H1 (cell line): ENCODE measurements around the gene PDHX.

ENCODE experiments used
- BCL11A ChIP-seq, 2 experiments: IDR thresholded peaks; one replicate each; pipeline ENCODE4 v1.6.1; 2011; ENCODE audit warnings: low read depth in 2 of 2, low read length in 2 of 2, mild to moderate bottlenecking in 2 of 2
- BRCA1 ChIP-seq: IDR thresholded peaks from 2 replicates; pipeline ENCODE4 v1.6.1; 2012; ENCODE audit warnings: low read depth, low read length, improper control_type of control experiment
- CTCF ChIP-seq, 3 experiments: IDR thresholded peaks; 1 replicate in 2 of 3; 2 replicates in 1 of 3; pipeline versions ENCODE4 v1.5.1 to v1.6.1; 2011; ENCODE audit warnings: low read length in 3 of 3, mild to moderate bottlenecking in 3 of 3, inconsistent platforms in 2 of 3, low read depth in 1 of 3, moderate library complexity in 1 of 3; ENCODE audit not compliant: insufficient read depth in 1 of 3; ENCODE audit errors: control extremely low read depth in 1 of 3
- EP300 ChIP-seq, 2 experiments: IDR thresholded peaks; 1 replicate in 1 of 2; 2 replicates in 1 of 2; pipeline ENCODE4 v1.6.1; 2011 to 2012; ENCODE audit warnings: low read depth in 2 of 2, low read length in 2 of 2, mild to moderate bottlenecking in 2 of 2, borderline replicate concordance in 1 of 2, inconsistent platforms in 1 of 2, moderate library complexity in 1 of 2
- EZH2 ChIP-seq: fragments of 200-600 bp; sonication (generic); IDR thresholded peaks from 2 replicates; pipeline ENCODE4 v1.7.1; 2012; ENCODE audit warnings: low read depth, mild to moderate bottlenecking, moderate library complexity, low read length, inconsistent platforms; ENCODE audit not compliant: severe bottlenecking
- JUN ChIP-seq: IDR thresholded peaks from 2 replicates; pipeline ENCODE4 v1.6.1; 2011; ENCODE audit warnings: low read depth, mild to moderate bottlenecking, improper control_type of control experiment, low read length
- POLR2A ChIP-seq, 2 experiments: IDR thresholded peaks; 1 replicate in 1 of 2; 2 replicates in 1 of 2; pipeline ENCODE4 v1.6.1; 2011; ENCODE audit warnings: low read depth in 2 of 2, low read length in 2 of 2, mild to moderate bottlenecking in 2 of 2; ENCODE audit errors: control extremely low read depth in 1 of 2
- SIN3A ChIP-seq, 2 experiments: IDR thresholded peaks in 1 of 2; conservative IDR thresholded peaks in 1 of 2; 2 replicates each; pipeline ENCODE4 v1.6.1; 2011 to 2012; ENCODE audit warnings: low read length in 2 of 2, improper control_type of control experiment in 1 of 2, low read depth in 1 of 2, mild to moderate bottlenecking in 1 of 2
- SP2 ChIP-seq: IDR thresholded peaks from 2 replicates; pipeline ENCODE4 v1.6.1; 2012; ENCODE audit warnings: mild to moderate bottlenecking, low read length, inconsistent platforms
- TAF1 ChIP-seq: IDR thresholded peaks from 2 replicates; pipeline ENCODE4 v1.6.1; 2011; ENCODE audit warnings: mild to moderate bottlenecking, low read depth, low read length

DNA sequence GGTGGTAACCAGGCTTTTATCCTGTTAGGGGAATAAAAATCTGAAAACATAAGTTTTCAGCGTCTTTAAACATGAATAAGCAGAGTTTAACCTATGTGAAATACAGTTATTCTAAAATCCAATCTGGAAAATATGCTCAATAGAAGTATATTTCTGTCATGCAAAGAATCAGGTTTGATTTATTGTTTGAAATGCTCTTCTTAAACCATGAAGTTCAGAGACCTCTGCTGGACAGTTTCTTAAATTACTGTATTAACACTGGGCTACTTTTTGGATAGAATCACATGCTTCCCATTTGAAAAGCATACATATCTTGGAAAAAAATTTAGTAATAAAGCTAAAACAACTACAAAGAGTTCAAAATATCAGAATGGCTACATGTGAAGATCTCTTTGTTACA is 25.6 kb upstream of the PDHX start:
- TF ChIP-seq BCL11A (IDR thresholded peaks at IDR 0.05; ENCODE audit: low read depth in 2 of 2, low read length in 2 of 2): no peak
- TF ChIP-seq CTCF (IDR thresholded peaks at IDR 0.05; ENCODE audit: control extremely low read depth in 1 of 3, insufficient read depth in 1 of 3, low read depth in 1 of 3, low read length in 3 of 3): peak in 1 of 3 experiments; percentile 29; a peak in 2 of 4 replicates
- TF ChIP-seq TAF1: no peak
- no peak for TF ChIP-seq JUN
- no peak for TF ChIP-seq EP300 (IDR thresholded peaks at IDR 0.05; ENCODE audit: borderline replicate concordance in 1 of 2, low read depth in 2 of 2, low read length in 2 of 2)
- TF ChIP-seq POLR2A (IDR thresholded peaks at IDR 0.05; ENCODE audit: control extremely low read depth in 1 of 2, low read depth in 2 of 2, low read length in 2 of 2): no peak
- TF ChIP-seq SP2: no peak
- no peak for TF ChIP-seq BRCA1
- no peak for TF ChIP-seq SIN3A (conservative IDR thresholded peaks at IDR 0.05 in 1 of 2, IDR thresholded peaks at IDR 0.05 in 1 of 2; ENCODE audit: low read depth in 1 of 2, low read length in 2 of 2)
- no peak for TF ChIP-seq EZH2
